ENCODE results near the gene TPRG1.

Gene TPRG1

DNA sequence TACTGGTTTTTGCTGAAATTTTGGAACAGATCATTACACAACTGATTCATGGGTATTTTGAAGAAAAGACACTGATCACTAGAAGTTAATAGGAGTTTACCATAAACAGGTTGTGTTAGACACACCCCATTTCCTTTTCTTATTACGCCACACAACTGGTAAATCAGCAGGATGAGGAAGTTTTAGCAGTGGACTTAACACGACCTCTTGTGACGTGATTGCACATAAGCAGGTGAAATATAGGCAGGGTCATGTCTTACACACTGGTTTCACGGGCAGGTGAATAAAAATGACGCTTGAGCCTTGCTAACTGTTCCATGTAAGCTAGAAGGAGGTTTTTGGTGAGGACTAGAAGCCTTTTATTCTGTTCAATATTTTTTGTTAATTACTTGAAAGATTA lies 27.1 kb upstream of the TPRG1 start:
- TF ChIP-seq, protein P1, sequence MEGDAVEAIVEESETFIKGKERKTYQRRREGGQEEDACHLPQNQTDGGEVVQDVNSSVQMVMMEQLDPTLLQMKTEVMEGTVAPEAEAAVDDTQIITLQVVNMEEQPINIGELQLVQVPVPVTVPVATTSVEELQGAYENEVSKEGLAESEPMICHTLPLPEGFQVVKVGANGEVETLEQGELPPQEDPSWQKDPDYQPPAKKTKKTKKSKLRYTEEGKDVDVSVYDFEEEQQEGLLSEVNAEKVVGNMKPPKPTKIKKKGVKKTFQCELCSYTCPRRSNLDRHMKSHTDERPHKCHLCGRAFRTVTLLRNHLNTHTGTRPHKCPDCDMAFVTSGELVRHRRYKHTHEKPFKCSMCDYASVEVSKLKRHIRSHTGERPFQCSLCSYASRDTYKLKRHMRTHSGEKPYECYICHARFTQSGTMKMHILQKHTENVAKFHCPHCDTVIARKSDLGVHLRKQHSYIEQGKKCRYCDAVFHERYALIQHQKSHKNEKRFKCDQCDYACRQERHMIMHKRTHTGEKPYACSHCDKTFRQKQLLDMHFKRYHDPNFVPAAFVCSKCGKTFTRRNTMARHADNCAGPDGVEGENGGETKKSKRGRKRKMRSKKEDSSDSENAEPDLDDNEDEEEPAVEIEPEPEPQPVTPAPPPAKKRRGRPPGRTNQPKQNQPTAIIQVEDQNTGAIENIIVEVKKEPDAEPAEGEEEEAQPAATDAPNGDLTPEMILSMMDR (IDR thresholded peaks at IDR 0.05; ENCODE audit: low read length, missing control alignments), result peak; percentile 17
- H3K4me3 ChIP-seq (replicated peaks; ENCODE audit: low read depth, low read length), result no peak overlapping the region
- peak; percentile 64 for DNase-seq (ENCODE audit: low read depth)

- no peak for DNase-seq (ENCODE audit: low read depth)
- TF ChIP-seq, protein P1 (IDR thresholded peaks at IDR 0.05; ENCODE audit: low read length, missing control alignments), result no peak
- H3K4me3 ChIP-seq (replicated peaks; ENCODE audit: low read depth, low read length), result no peak overlapping the region
Measured at GRCh38 chr3:189146848-189147247, 24.9 kb upstream of the TPRG1 start.

DNA sequence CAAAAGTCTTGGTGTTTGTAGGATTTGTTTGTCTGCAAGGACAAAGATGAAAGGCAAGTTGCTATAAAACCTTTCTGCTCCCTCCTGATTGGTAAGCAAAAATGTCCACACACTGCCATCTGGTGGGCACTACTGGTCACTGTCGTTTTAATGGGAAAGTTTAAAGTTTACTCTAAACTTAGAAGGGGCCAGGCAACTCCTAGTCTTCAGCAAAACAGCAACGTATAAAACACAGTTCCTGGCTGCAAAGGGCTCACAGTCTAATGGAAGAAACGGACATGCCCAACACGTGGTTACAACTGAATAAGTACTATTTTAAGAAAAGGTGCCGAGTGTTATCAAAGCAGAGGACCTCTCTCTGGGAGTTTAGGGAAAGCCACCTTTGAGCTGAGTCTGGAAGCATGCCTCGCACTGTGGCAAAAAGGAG lies 23.7 kb upstream of the TPRG1 start:
- TF ChIP-seq, protein P1 (IDR thresholded peaks at IDR 0.05; ENCODE audit: low read length, missing control alignments), result peak; percentile 82
- peak; percentile 78 for DNase-seq (ENCODE audit: low read depth)
- no peak overlapping the region for H3K4me3 ChIP-seq (replicated peaks; ENCODE audit: low read depth, low read length)

GRCh38 chr3:189149203-189149602 lies 22.6 kb upstream of the TPRG1 start:
- H3K4me3 ChIP-seq (replicated peaks; ENCODE audit: low read depth, low read length), result no peak overlapping the region
- TF ChIP-seq, protein P1 (IDR thresholded peaks at IDR 0.05; ENCODE audit: low read length, missing control alignments), result no peak
- no peak for DNase-seq (ENCODE audit: low read depth)

DNA sequence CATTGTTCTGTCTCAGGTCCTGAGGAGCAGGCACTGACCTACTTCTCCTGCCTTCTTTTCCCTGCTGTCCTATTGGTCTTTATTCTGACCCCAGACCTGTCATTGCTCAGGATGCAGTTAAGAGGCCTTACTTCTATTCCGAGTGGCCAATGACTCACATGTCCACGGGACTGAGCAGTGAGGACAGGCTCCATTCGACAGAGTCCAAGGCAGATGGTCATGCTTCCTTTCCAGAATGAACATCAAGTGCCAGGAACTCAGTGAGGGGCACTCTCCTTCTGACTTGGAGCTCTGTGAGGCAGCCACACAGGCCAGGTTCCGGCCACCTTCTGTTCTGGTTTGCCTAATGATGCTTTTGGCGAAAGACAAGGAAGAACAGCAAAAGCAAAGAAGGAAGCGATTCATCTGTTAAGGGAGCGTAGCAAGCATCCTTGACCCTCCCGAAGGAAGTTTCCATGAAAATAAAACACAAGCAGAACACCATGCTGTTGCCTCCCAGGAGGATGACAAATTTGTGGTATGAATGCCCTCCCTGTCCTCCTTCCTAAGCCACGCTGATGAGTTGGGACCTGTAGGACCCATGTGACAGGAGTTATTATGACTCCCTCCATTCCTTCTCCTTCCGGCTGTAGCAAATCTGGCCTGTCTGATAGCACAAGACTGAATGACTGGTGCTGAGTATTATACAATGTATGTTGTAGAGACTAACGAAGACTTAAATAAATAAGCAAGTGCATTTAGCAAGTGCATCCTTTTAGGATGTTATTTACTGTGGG lies 14.4 kb upstream of the TPRG1 start:
- no peak overlapping the region for H3K4me3 ChIP-seq (replicated peaks; ENCODE audit: low read depth, low read length)
- no peak for DNase-seq (ENCODE audit: low read depth)
- TF ChIP-seq, protein P1 (IDR thresholded peaks at IDR 0.05; ENCODE audit: low read length, missing control alignments), result no peak

DNA sequence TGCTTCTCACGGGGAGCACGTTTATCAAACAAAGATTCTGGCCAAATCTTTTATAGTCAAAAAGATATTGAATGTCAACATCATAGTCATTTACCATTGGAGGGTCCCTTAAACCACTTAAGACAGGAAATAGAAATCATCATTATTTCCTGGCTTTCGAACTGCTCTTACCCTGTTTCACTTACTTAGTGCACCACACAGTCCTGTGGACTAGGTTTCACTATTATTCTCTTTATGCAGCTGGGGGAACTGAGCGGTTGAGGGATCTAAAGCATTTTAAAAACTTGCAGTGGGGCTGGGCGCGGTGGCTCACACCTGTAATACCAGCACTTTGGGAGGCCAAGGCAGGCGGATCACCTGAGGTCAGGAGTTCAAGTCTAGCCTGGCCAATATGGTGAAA lies 13.7 kb upstream of the TPRG1 start:
- TF ChIP-seq, protein P1 (IDR thresholded peaks at IDR 0.05; ENCODE audit: low read length, missing control alignments), result no peak
- DNase-seq (ENCODE audit: low read depth), result no peak
- no peak overlapping the region for H3K4me3 ChIP-seq (replicated peaks; ENCODE audit: low read depth, low read length)
